C4-2B (cell line): ENCODE measurements around the gene DEDD.

ENCODE experiments used
- ZFX ChIP-seq: fragments of 450-650 bp; IDR thresholded peaks from 2 replicates; pipeline ENCODE4 v1.6.1; 2017
- TF ChIP-seq, protein P1 (sequence below): fragments of 450-650 bp; conservative IDR thresholded peaks from 2 replicates; pipeline ENCODE4 v1.5.1; 2017; ENCODE audit warnings: mild to moderate bottlenecking

DNA sequence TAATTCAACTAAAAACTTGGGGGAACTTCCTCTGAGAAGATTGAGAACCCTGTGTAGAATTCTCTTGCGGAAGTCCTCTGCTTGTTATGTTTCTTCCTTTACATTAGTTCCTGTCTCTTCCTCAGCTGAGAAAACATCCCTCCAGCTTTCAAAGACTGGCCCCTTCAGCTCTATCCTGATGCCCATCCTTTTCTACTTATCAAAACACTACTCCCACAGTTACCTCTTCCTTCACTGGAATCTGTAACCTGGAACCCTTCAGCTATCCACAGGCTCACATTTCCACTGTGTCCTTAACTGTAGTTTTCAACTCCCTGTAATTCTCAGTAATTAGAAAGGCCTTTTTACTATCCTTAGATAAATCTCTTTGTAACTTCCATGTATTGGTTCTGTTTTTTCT, 6.0 kb upstream of the DEDD start:
- TF ChIP-seq, protein P1, sequence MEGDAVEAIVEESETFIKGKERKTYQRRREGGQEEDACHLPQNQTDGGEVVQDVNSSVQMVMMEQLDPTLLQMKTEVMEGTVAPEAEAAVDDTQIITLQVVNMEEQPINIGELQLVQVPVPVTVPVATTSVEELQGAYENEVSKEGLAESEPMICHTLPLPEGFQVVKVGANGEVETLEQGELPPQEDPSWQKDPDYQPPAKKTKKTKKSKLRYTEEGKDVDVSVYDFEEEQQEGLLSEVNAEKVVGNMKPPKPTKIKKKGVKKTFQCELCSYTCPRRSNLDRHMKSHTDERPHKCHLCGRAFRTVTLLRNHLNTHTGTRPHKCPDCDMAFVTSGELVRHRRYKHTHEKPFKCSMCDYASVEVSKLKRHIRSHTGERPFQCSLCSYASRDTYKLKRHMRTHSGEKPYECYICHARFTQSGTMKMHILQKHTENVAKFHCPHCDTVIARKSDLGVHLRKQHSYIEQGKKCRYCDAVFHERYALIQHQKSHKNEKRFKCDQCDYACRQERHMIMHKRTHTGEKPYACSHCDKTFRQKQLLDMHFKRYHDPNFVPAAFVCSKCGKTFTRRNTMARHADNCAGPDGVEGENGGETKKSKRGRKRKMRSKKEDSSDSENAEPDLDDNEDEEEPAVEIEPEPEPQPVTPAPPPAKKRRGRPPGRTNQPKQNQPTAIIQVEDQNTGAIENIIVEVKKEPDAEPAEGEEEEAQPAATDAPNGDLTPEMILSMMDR: no peak
- TF ChIP-seq ZFX: no peak
